Kidney epithelial cell (primary cell): ENCODE results near the gene ADAM30. TPM values are rescaled to one million over a fixed set of nuclear protein-coding genes. Genes with fewer than 3 reads are reported as not detected.

Source experiments
- DNase-seq: peaks from one replicate; pipeline ENCODE4 v3.0.0-alpha.2; 2010; ENCODE audit warnings: low read depth
- H3K27me3 ChIP-seq: 2 replicates; pipeline ENCODE4 v1.6.0; 2011; ENCODE audit warnings: low read length; ENCODE audit not compliant: control insufficient read depth, insufficient read depth
- H3K36me3 ChIP-seq: 2 replicates; pipeline ENCODE4 v1.5.1; 2011; ENCODE audit warnings: low read length; ENCODE audit not compliant: control insufficient read depth, insufficient read depth
- H3K4me3 ChIP-seq: 2 replicates; pipeline ENCODE4 v1.5.1; 2011; ENCODE audit warnings: low read depth, mild to moderate bottlenecking, control low read depth, low read length
- CTCF ChIP-seq: IDR thresholded peaks from 2 replicates; pipeline ENCODE4 v1.5.1; 2011; ENCODE audit warnings: mild to moderate bottlenecking, moderate library complexity, low read length, control low read depth, inconsistent platforms; ENCODE audit not compliant: insufficient read depth, poor library complexity, severe bottlenecking
- total RNA-seq: library from RNA; depleted of rRNA; stranded (reverse); fragments of >200 nt; gene quantifications from 2 replicates; pipeline ENCODE4 v1.2.3, GENCODE V29; 2015

Gene ADAM30
- not detected in 2 replicates for total RNA-seq

GRCh38 chr1:119896303-119896702, at the start of gene ADAM30:
Gene ADAM30, minus strand, starts transcription at chr1:119896515. Its CDS starts 179 bp downstream, at chr1:119896336.
- Histone ChIP-seq H3K4me3 (no peak within 1 kb of the TSS), H3K27me3 (no peaks in the 10 kb centered on the region), H3K36me3 (no peaks in the 10 kb centered on the region)
- TF ChIP-seq CTCF: peak; percentile 23
- DNase-seq: no peak

GRCh38 chr1:119943216-119943615, 46.9 kb upstream of the ADAM30 start:
- H3K36me3 ChIP-seq: peaks cover 4% of the 10 kb centered on the region
- TF ChIP-seq CTCF: no peak
- DNase-seq: no peak
- no peaks in the 10 kb centered on the region for H3K27me3 ChIP-seq
- H3K4me3 ChIP-seq: no peak overlapping the region

- no peak for TF ChIP-seq CTCF
- Histone ChIP-seq H3K4me3 (no peak overlapping the region), H3K36me3 (peaks cover 3% of the 10 kb centered on the region), H3K27me3 (no peaks in the 10 kb centered on the region)
- DNase-seq: no peak
These were observed 45.1 kb upstream of the ADAM30 start for GRCh38 chr1:119941392-119941791.

GRCh38 chr1:119940697-119941096, 44.4 kb upstream of the ADAM30 start:
- peaks cover 3% of the 10 kb centered on the region for H3K36me3 ChIP-seq

GRCh38 chr1:119937198-119937597, 40.9 kb upstream of the ADAM30 start:
- peaks cover 9% of the 10 kb centered on the region for H3K36me3 ChIP-seq
- H3K27me3 ChIP-seq: no peaks in the 10 kb centered on the region

More at GRCh38 chr1:119940697-119941096, 44.4 kb upstream of the ADAM30 start:
- no peak for TF ChIP-seq CTCF
- DNase-seq: no peak
- no peak overlapping the region for H3K4me3 ChIP-seq
- H3K27me3 ChIP-seq: no peaks in the 10 kb centered on the region

More at GRCh38 chr1:119937198-119937597, 40.9 kb upstream of the ADAM30 start:
- no peak for TF ChIP-seq CTCF
- H3K4me3 ChIP-seq: no peak overlapping the region
- no peak for DNase-seq
